Caco-2 (cell line): ENCODE data around the gene ST6GALNAC1. TPM values are rescaled to one million over a fixed set of nuclear protein-coding genes. Genes with fewer than 3 reads are reported as not detected.
A peak's percentile ranks its signal among the peaks of the same experiment; 100 is the strongest.

Experiments
- BruUV-seq: library from RNA; stranded (reverse); fragments of 400-500 nt; replicated peaks from 2 replicates; lab custom pipeline; 2021; lab: Mats Ljungman, UMichigan
- CTCF ChIA-PET: fragments of 300-600 bp; sonication (Branson Sonifier 250); formaldehyde crosslinking; loops from one replicate; lab custom pipeline; 2022; ENCODE audit warnings: antibody characterized with exemption; lab: Charles Lee
- POLR2A ChIA-PET: fragments of 300-600 bp; sonication (Branson Sonifier 250); formaldehyde crosslinking; loops from one replicate; lab custom pipeline; 2022; ENCODE audit warnings: antibody characterized with exemption; lab: Charles Lee
- DNase-seq, 2 experiments: peaks; one replicate each; pipeline versions ENCODE4 v3.0.0 to v3.0.0-alpha.2; 2020 to 2022
- H3K27me3 ChIP-seq: replicated peaks from 2 replicates; pipeline ENCODE4 v1.6.0; 2011; ENCODE audit warnings: low read length; ENCODE audit not compliant: control insufficient read depth, insufficient read depth
- H3K36me3 ChIP-seq: 2 replicates; pipeline ENCODE4 v1.5.1; 2011; ENCODE audit warnings: low read length; ENCODE audit not compliant: control insufficient read depth, insufficient read depth
- H3K4me1 ChIP-seq: fragments of 250-450 bp; sonication (Bioruptor Pico); 2 replicates; pipeline ENCODE4 v1.5.1; 2020; ENCODE audit warnings: mild to moderate bottlenecking
- H3K4me3 ChIP-seq: 2 replicates; pipeline ENCODE4 v1.5.1; 2011; ENCODE audit warnings: low read depth, mild to moderate bottlenecking, control low read depth, low read length
- H3K9me3 ChIP-seq: fragments of 250-450 bp; sonication (Bioruptor Pico); 2 replicates; pipeline ENCODE4 v1.5.1; 2020; ENCODE audit warnings: mild to moderate bottlenecking, moderate library complexity
- H3K27ac Mint-ChIP-seq: one replicate; pipeline ENCODE4 v1.8.0; 2022; ENCODE audit warnings: mixed read lengths; ENCODE audit not compliant: unreplicated experiment
- H3K27me3 Mint-ChIP-seq: one replicate; pipeline ENCODE4 v1.8.0; 2022; ENCODE audit warnings: mixed read lengths; ENCODE audit not compliant: insufficient read depth, unreplicated experiment
- H3K36me3 Mint-ChIP-seq: one replicate; pipeline ENCODE4 v1.8.0; 2022; ENCODE audit warnings: mild to moderate bottlenecking, mixed read lengths; ENCODE audit not compliant: insufficient read depth, unreplicated experiment
- H3K4me1 Mint-ChIP-seq: one replicate; pipeline ENCODE4 v1.8.0; 2022; ENCODE audit warnings: low read depth, mixed read lengths; ENCODE audit not compliant: unreplicated experiment
- H3K4me3 Mint-ChIP-seq: one replicate; pipeline ENCODE4 v1.8.0; 2022; ENCODE audit warnings: mild to moderate bottlenecking, moderate library complexity, mixed read lengths; ENCODE audit not compliant: unreplicated experiment
- H3K9me3 Mint-ChIP-seq: one replicate; pipeline ENCODE4 v1.8.0; 2022; ENCODE audit warnings: mixed read lengths; ENCODE audit not compliant: unreplicated experiment
- CTCF ChIP-seq, 2 experiments: fragments of 200-600 bp in 1 of 2; IDR thresholded peaks; 1 replicate in 1 of 2; 2 replicates in 1 of 2; pipeline versions ENCODE4 v1.5.1 to v1.8.0; 2011 to 2022; ENCODE audit warnings: antibody characterized with exemption in 1 of 2, control low read depth in 1 of 2, inconsistent platforms in 1 of 2, low read depth in 1 of 2, low read length in 1 of 2, mild to moderate bottlenecking in 1 of 2, moderate library complexity in 1 of 2; ENCODE audit not compliant: insufficient read depth in 1 of 2, severe bottlenecking in 1 of 2, unreplicated experiment in 1 of 2
- intact Hi-C: fragments of 100-400 bp; cut with micrococcal nuclease; formaldehyde crosslinking; loops from one replicate; pipeline ENCODE4 v1.10.0; 2022; ENCODE audit not compliant: unreplicated experiment
- total RNA-seq: library from RNA; stranded (reverse); gene quantifications from 2 replicates; pipeline ENCODE4 v1.2.3, GENCODE V29; 2022

Gene ST6GALNAC1
- total RNA-seq, 1 experiment from 2014 or later: 1.7 TPM

- BruUV-seq: no TSS peak
- intact Hi-C loops: no loop called here
- no peak for TF ChIP-seq CTCF (IDR thresholded peaks at IDR 0.05; ENCODE audit: insufficient read depth in 1 of 2, low read depth in 1 of 2, low read length in 1 of 2, severe bottlenecking in 1 of 2, unreplicated experiment in 1 of 2)
- peak overlapping the region; percentile 37 for H3K27ac Mint-ChIP-seq
- DNase-seq: no peak
- no peak overlapping the region for H3K4me3 Mint-ChIP-seq
- no peak overlapping the region for H3K4me3 ChIP-seq
- ChIA-PET POLR2A (interaction anchor here (0.7 to 0.8 kb wide), 2 partner anchors 41 to 333 kb away, joined by 3 read pairs; partner anchors contain the start of gene UBALD2), CTCF (interaction anchor here (0.5 to 1.0 kb wide), 3 partner anchors 9 to 26 kb away, joined by 3 to 6 read pairs (median 5); no protein-coding TSS in a partner anchor)
- H3K27me3 Mint-ChIP-seq: no peaks in the 10 kb centered on the region
- peaks cover 10% of the 10 kb centered on the region for H3K9me3 Mint-ChIP-seq
- peaks cover 18% of the 10 kb centered on the region for H3K36me3 Mint-ChIP-seq
- H3K27me3 ChIP-seq: no peaks in the 10 kb centered on the region
- peaks cover 79% of the 10 kb centered on the region for H3K4me1 Mint-ChIP-seq
- H3K4me1 ChIP-seq: peaks cover 40% of the 10 kb centered on the region
- 0 out of 2 replicates have a peak, but pooled peaks cover 5% of the 10 kb centered on the region for H3K9me3 ChIP-seq
- H3K36me3 ChIP-seq: no peaks in the 10 kb centered on the region
Observed at GRCh38 chr17:76598004-76598439, 45.5 kb downstream of the ST6GALNAC1 start.

- no TSS peak for BruUV-seq
- H3K9me3 Mint-ChIP-seq: peaks cover 4% of the 10 kb centered on the region
- ChIA-PET POLR2A (no interaction called here), CTCF (interaction anchor here (1.3 kb wide), 1 partner anchor 27 kb away, joined by 5 read pairs; no protein-coding TSS in a partner anchor)
- intact Hi-C loops: no loop called here
- no peaks in the 10 kb centered on the region for H3K36me3 ChIP-seq
- peaks cover 13% of the 10 kb centered on the region for H3K36me3 Mint-ChIP-seq
- no peak overlapping the region for H3K4me3 Mint-ChIP-seq
- H3K27me3 Mint-ChIP-seq: no peaks in the 10 kb centered on the region
- no peaks in the 10 kb centered on the region for H3K9me3 ChIP-seq
- no peak overlapping the region for H3K4me3 ChIP-seq
- peaks cover 73% of the 10 kb centered on the region for H3K4me1 Mint-ChIP-seq
- TF ChIP-seq CTCF (IDR thresholded peaks at IDR 0.05; ENCODE audit: insufficient read depth in 1 of 2, low read depth in 1 of 2, low read length in 1 of 2, severe bottlenecking in 1 of 2, unreplicated experiment in 1 of 2): no peak
- peaks cover 34% of the 10 kb centered on the region for H3K4me1 ChIP-seq
- H3K27me3 ChIP-seq: no peaks in the 10 kb centered on the region
- H3K27ac Mint-ChIP-seq: peak overlapping the region; percentile 37
- no peak for DNase-seq
Observed at GRCh38 chr17:76597156-76598003, 46.2 kb downstream of the ST6GALNAC1 start.

GRCh38 chr17:76594690-76595089, 48.9 kb downstream of the ST6GALNAC1 start:
- H3K4me3 Mint-ChIP-seq: no peak overlapping the region

More at GRCh38 chr17:76594690-76595089, 48.9 kb downstream of the ST6GALNAC1 start:
- POLR2A ChIA-PET: no interaction called here
- Histone ChIP-seq H3K4me3 (no peak overlapping the region), H3K4me1 (peaks cover 8% of the 10 kb centered on the region; the same call in 1 of the 2 replicates), H3K36me3 (no peaks in the 10 kb centered on the region), H3K27me3 (no peaks in the 10 kb centered on the region), H3K9me3 (no peaks in the 10 kb centered on the region)
- TF ChIP-seq CTCF (IDR thresholded peaks at IDR 0.05; ENCODE audit: insufficient read depth in 1 of 2, low read depth in 1 of 2, low read length in 1 of 2, severe bottlenecking in 1 of 2, unreplicated experiment in 1 of 2): no peak
- Mint-ChIP-seq H3K27ac (no peak overlapping the region), H3K4me1 (peaks cover 51% of the 10 kb centered on the region), H3K9me3 (no peaks in the 10 kb centered on the region), H3K36me3 (peaks cover 6% of the 10 kb centered on the region), H3K27me3 (no peaks in the 10 kb centered on the region)
- CTCF ChIA-PET: interaction anchor here (1.5 kb wide), 1 partner anchor 29 kb away, joined by 9 read pairs; no protein-coding TSS in a partner anchor
- DNase-seq: no peak
- BruUV-seq: no TSS peak
- intact Hi-C loops: no loop called here
